Left ventricle myocardium inferior (tissue), 1 donor: ENCODE measurements around the gene DNAH11. TPM values are rescaled to one million over a fixed set of nuclear protein-coding genes. Genes with fewer than 3 reads are reported as not detected.
A peak's percentile ranks its signal among the peaks of the same experiment; 100 is the strongest.

Source experiments
- DNase-seq: peaks from one replicate; pipeline ENCODE4 v3.0.0-alpha.2; 2020
- H3K27ac ChIP-seq: fragments of 200-600 bp; replicated peaks from 2 replicates; pipeline ENCODE4 v1.8.0; 2021
- H3K27me3 ChIP-seq: fragments of 200-600 bp; 2 replicates; pipeline ENCODE4 v1.8.0; 2021; ENCODE audit warnings: low read depth
- H3K36me3 ChIP-seq: fragments of 200-600 bp; 2 replicates; pipeline ENCODE4 v1.8.0; 2021
- H3K4me1 ChIP-seq: fragments of 200-600 bp; 2 replicates; pipeline ENCODE4 v1.8.0; 2021
- H3K4me3 ChIP-seq: fragments of 200-600 bp; 2 replicates; pipeline ENCODE4 v1.8.0; 2021; ENCODE audit warnings: mild to moderate bottlenecking, moderate library complexity
- H3K9me3 ChIP-seq: fragments of 200-600 bp; replicated peaks from 2 replicates; pipeline ENCODE4 v1.8.0; 2021
- intact Hi-C: fragments of 100-400 bp; cut with micrococcal nuclease; formaldehyde crosslinking; loops from one replicate; pipeline ENCODE4 v1.11.0; 2022
- total RNA-seq: library from RNA; stranded (reverse); fragmentation: NEBNext Ultra II Directional; extraction: Animal tissue kit (Norgen Biotek cat#: 25700); gene quantifications from one replicate; pipeline ENCODE4 v1.2.1, GENCODE V29; 2021
- TF ChIP-seq, protein P1 (sequence below): fragments of 200-600 bp; IDR thresholded peaks from 2 replicates; pipeline ENCODE4 v1.8.0; 2021; ENCODE audit warnings: antibody characterized with exemption, mild to moderate bottlenecking, borderline replicate concordance
- donor health status: DM: no; HTN: yes; CAD: no; lungs with severe emphysema.

DNAH11 gene
- total RNA-seq, 1 donor from 2014 or later, result 0.74 TPM

DNA sequence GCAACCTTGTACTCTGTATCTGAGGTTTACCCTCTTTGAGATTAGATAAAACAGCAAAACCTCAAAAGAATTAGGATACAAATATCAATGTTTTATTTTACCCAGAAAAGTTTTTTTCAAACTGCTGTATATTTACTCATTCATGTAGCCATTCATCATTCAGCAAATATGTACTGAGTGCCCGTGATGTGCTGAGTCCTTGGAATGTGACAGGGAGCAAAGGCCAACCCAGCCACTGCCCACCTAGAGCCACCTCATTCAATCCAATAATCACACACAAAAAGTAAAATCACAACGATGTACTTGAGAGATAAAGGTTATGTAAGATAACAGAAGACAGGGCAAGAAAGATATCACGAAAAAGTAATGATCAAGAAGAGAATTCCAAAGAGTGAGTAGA lies 215.4 kb downstream of the DNAH11 start:
- TF ChIP-seq, protein P1, sequence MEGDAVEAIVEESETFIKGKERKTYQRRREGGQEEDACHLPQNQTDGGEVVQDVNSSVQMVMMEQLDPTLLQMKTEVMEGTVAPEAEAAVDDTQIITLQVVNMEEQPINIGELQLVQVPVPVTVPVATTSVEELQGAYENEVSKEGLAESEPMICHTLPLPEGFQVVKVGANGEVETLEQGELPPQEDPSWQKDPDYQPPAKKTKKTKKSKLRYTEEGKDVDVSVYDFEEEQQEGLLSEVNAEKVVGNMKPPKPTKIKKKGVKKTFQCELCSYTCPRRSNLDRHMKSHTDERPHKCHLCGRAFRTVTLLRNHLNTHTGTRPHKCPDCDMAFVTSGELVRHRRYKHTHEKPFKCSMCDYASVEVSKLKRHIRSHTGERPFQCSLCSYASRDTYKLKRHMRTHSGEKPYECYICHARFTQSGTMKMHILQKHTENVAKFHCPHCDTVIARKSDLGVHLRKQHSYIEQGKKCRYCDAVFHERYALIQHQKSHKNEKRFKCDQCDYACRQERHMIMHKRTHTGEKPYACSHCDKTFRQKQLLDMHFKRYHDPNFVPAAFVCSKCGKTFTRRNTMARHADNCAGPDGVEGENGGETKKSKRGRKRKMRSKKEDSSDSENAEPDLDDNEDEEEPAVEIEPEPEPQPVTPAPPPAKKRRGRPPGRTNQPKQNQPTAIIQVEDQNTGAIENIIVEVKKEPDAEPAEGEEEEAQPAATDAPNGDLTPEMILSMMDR, result no peak
- Histone ChIP-seq H3K4me1 (no peaks in the 10 kb centered on the region), H3K9me3 (no peaks in the 10 kb centered on the region), H3K4me3 (no peak overlapping the region), H3K27me3 (peaks cover 16% of the 10 kb centered on the region), H3K27ac (no peak overlapping the region), H3K36me3 (no peaks in the 10 kb centered on the region)
- no peak for DNase-seq
- intact Hi-C loops, result loop anchor here (10.0 kb wide), 1 partner anchor 247 kb away; no protein-coding TSS in a partner anchor

DNA sequence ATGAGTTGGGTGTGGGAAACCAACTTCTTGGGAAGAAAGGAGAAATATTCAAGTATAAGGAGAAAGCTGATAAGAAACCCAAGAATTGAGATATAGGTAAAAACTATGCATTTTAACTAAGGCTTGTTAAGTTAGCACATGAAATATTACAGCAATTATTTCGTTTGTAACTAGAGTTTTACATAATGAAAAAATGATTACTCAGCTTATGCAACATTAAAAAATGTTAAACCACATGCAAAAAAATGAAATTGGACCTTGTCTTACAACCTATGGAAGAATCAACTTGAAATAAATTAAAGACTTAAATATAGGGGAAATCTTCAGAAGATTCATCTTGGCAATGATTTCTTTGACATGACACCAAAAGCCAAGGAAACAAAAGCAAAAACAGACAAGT lies 219.6 kb downstream of the DNAH11 start:
- intact Hi-C loops, result no loop called here
- no peak for DNase-seq
- TF ChIP-seq, protein P1, result no peak

GRCh38 chr7:21763818-21764217 lies 221.0 kb downstream of the DNAH11 start:
- H3K27me3 ChIP-seq, result peaks cover 3% of the 10 kb centered on the region
- H3K4me1 ChIP-seq, result peaks cover 16% of the 10 kb centered on the region
- TF ChIP-seq, protein P1, result no peak
- DNase-seq, result no peak
- H3K9me3 ChIP-seq, result no peaks in the 10 kb centered on the region
- H3K36me3 ChIP-seq, result no peaks in the 10 kb centered on the region
- no peak overlapping the region for H3K27ac ChIP-seq
- H3K4me3 ChIP-seq, result no peak overlapping the region
- intact Hi-C loops, result no loop called here

More for the DNA sequence above, 219.6 kb downstream of the DNAH11 start:
- Histone ChIP-seq H3K4me1 (peaks cover 16% of the 10 kb centered on the region), H3K27ac (no peak overlapping the region), H3K9me3 (no peaks in the 10 kb centered on the region), H3K4me3 (no peak overlapping the region), H3K36me3 (no peaks in the 10 kb centered on the region), H3K27me3 (peaks cover 3% of the 10 kb centered on the region)

DNA sequence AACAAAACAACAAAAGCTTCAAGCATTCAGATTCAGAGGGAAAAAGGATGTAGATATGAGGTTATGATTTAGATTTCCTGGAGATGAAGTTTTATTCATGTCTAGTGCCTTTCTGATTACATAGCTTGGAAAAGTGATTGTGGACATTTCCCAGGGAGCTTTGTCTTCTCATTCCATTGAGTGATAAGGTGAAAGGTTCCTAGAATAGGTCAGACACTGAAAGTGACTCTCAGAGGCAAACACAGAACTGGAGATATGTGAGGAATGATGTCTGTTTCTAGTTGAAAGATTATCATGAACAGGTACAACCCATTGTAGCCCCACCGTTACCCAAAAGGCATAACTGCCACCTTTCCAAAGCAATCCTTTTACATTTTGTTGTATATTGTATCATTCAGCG lies 223.4 kb downstream of the DNAH11 start:
- intact Hi-C loops, result no loop called here

GRCh38 chr7:21767300-21767900 lies 224.6 kb downstream of the DNAH11 start:
- TF ChIP-seq, protein P1, result peak; percentile 64
- intact Hi-C loops, result no loop called here

More for the DNA sequence above, 223.4 kb downstream of the DNAH11 start:
- H3K27me3 ChIP-seq, result peaks cover 3% of the 10 kb centered on the region
- H3K27ac ChIP-seq, result no peak overlapping the region
- no peak overlapping the region for H3K4me3 ChIP-seq
- no peak for DNase-seq
- H3K36me3 ChIP-seq, result no peaks in the 10 kb centered on the region
- TF ChIP-seq, protein P1, result no peak
- H3K9me3 ChIP-seq, result no peaks in the 10 kb centered on the region
- H3K4me1 ChIP-seq, result peaks cover 18% of the 10 kb centered on the region

More at GRCh38 chr7:21767300-21767900, 224.6 kb downstream of the DNAH11 start:
- no peak for DNase-seq
- H3K4me3 ChIP-seq, result no peak overlapping the region
- peaks cover 3% of the 10 kb centered on the region for H3K27me3 ChIP-seq
- no peaks in the 10 kb centered on the region for H3K36me3 ChIP-seq
- no peak overlapping the region for H3K27ac ChIP-seq
- H3K4me1 ChIP-seq, result peaks cover 30% of the 10 kb centered on the region
- no peaks in the 10 kb centered on the region for H3K9me3 ChIP-seq
